ENCODE measurements around the gene GPR135. TPM values are rescaled to one million over a fixed set of nuclear protein-coding genes. Genes with fewer than 3 reads are reported as not detected.

The GPR135 gene
- total and polyA plus RNA-seq, 10 of the 15 experiments (the other 5 are each of a cell fraction or from before 2014, with no cell fraction given): 0.11 to 1.1 (median 0.86) TPM

GRCh38 chr14:59454139-59454538 lies 11.0 kb downstream of the GPR135 start:
- H2AFZ ChIP-seq (ENCODE audit: control insufficient read depth, low read depth, low read length): no peak overlapping the region

GRCh38 chr14:59451849-59452248 lies 13.3 kb downstream of the GPR135 start:
- no peak for FAIRE-seq
- Histone ChIP-seq H3K4me2 (ENCODE audit: control insufficient read depth, insufficient read depth) (no peak overlapping the region), H4K20me1 (ENCODE audit: control insufficient read depth, insufficient read depth) (no peaks in the 10 kb centered on the region), H3K27me3 (replicated peaks in 1 of 2; ENCODE audit: control insufficient read depth in 2 of 2, insufficient read depth in 2 of 2, low read length in 1 of 2) (no peaks in the 10 kb centered on the region), H3K4me1 (ENCODE audit: control insufficient read depth, insufficient read depth, low read length) (no peaks in the 10 kb centered on the region), H3K27ac (ENCODE audit: control insufficient read depth, insufficient read depth) (no peak overlapping the region), H3K36me3 (ENCODE audit: control insufficient read depth in 2 of 2, insufficient read depth in 2 of 2, low read length in 1 of 2) (no peaks in the 10 kb centered on the region), H3K79me2 (ENCODE audit: control insufficient read depth, insufficient read depth, low read length) (no peaks in the 10 kb centered on the region), H3K9me3 (replicated peaks; ENCODE audit: control insufficient read depth, insufficient read depth, low read length) (no peaks in the 10 kb centered on the region), H2AFZ (ENCODE audit: control insufficient read depth, low read depth, low read length) (no peak overlapping the region), H3K4me3 (no peak overlapping the region), H3K9ac (ENCODE audit: control insufficient read depth, insufficient read depth, low read length) (no peak overlapping the region)
- BruUV-seq (replicated peaks): no TSS peak
- ChIA-PET RAD21 (ENCODE audit: unreplicated experiment) (no interaction called here), POLR2A (no interaction called here), SMC1A (ENCODE audit: uncharacterized antibody, unreplicated experiment) (interaction anchor here (0.7 to 1.6 kb wide), 5 partner anchors 9 to 431 kb away, joined by 3 to 4 read pairs (median 3); no protein-coding TSS in a partner anchor), CTCF (interaction anchor here (0.9 to 1.8 kb wide), 7 partner anchors 48 to 327 kb away, joined by 3 to 5 read pairs (median 3); partner anchors contain the start of gene CCDC175)
- intact Hi-C loops (cut with micrococcal nuclease; ENCODE audit: unreplicated experiment): no loop called here
- TF ChIP-seq ATF3 (IDR thresholded peaks at IDR 0.05; ENCODE audit: borderline replicate concordance, extremely low read depth, low read depth, low read length) (no peak), HCFC1 (IDR thresholded peaks at IDR 0.05; ENCODE audit: low read length) (no peak), MXI1 (IDR thresholded peaks at IDR 0.05; ENCODE audit: low read depth, low read length) (no peak), LARP7 (IDR thresholded peaks at IDR 0.05) (no peak), USF2 (IDR thresholded peaks at IDR 0.05; ENCODE audit: borderline replicate concordance, low read depth, low read length) (no peak), CEBPB (IDR thresholded peaks at IDR 0.05; ENCODE audit: borderline replicate concordance in 1 of 2, low read depth in 2 of 2, low read length in 2 of 2) (no peak), RAD51 (IDR thresholded peaks at IDR 0.05) (no peak), NFYB (IDR thresholded peaks at IDR 0.05; ENCODE audit: insufficient read depth, low read depth, low read length) (no peak), SREBF1 (IDR thresholded peaks at IDR 0.05; ENCODE audit: low read length) (no peak), TCF7 (IDR thresholded peaks at IDR 0.05; ENCODE audit: borderline replicate concordance) (no peak), TCF12 (IDR thresholded peaks at IDR 0.05; ENCODE audit: low read depth, low read length) (no peak), CBFB (IDR thresholded peaks at IDR 0.05; ENCODE audit: low read depth) (no peak), HDAC2 (IDR thresholded peaks at IDR 0.05) (no peak), HDGF (IDR thresholded peaks at IDR 0.05) (no peak)
- DNase-seq (ENCODE audit: low read depth, low spot score): no peak
- no peak for ATAC-seq
- WGBS (ENCODE audit: insufficient coverage, insufficient replicate concordance, low lambda C conversion rate, missing lambda C conversion rate): 100% methylated on average over 1 of the region's 1 CpG
- in situ Hi-C loops (cut with MboI): no loop called here

More at GRCh38 chr14:59454139-59454538, 11.0 kb downstream of the GPR135 start:
- intact Hi-C loops (cut with micrococcal nuclease; ENCODE audit: unreplicated experiment) (no loop called here), in situ Hi-C loops (cut with MboI) (no loop called here)
- Histone ChIP-seq H3K27me3 (replicated peaks in 1 of 2; ENCODE audit: control insufficient read depth in 2 of 2, insufficient read depth in 2 of 2, low read length in 1 of 2) (no peaks in the 10 kb centered on the region), H3K4me1 (ENCODE audit: control insufficient read depth, insufficient read depth, low read length) (no peaks in the 10 kb centered on the region), H3K4me3 (no peak overlapping the region), H4K20me1 (ENCODE audit: control insufficient read depth, insufficient read depth) (no peaks in the 10 kb centered on the region), H3K4me2 (ENCODE audit: control insufficient read depth, insufficient read depth) (no peak overlapping the region), H3K9me3 (replicated peaks; ENCODE audit: control insufficient read depth, insufficient read depth, low read length) (no peaks in the 10 kb centered on the region), H3K36me3 (ENCODE audit: control insufficient read depth in 2 of 2, insufficient read depth in 2 of 2, low read length in 1 of 2) (no peaks in the 10 kb centered on the region), H3K27ac (ENCODE audit: control insufficient read depth, insufficient read depth) (no peak overlapping the region), H3K9ac (ENCODE audit: control insufficient read depth, insufficient read depth, low read length) (no peak overlapping the region), H3K79me2 (ENCODE audit: control insufficient read depth, insufficient read depth, low read length) (no peaks in the 10 kb centered on the region)
- POLR2A ChIA-PET: no interaction called here
- CTCF ChIA-PET: interaction anchor here (1.2 to 1.4 kb wide), 2 partner anchors 9 to 329 kb away, joined by 3 read pairs; no protein-coding TSS in a partner anchor
- no TSS peak for BruUV-seq (replicated peaks)
- RAD21 ChIA-PET (ENCODE audit: unreplicated experiment): interaction anchor here (0.6 kb wide), 1 partner anchor 58 kb away, joined by 3 read pairs; no protein-coding TSS in a partner anchor
- SMC1A ChIA-PET (ENCODE audit: uncharacterized antibody, unreplicated experiment): no interaction called here
- TF ChIP-seq ZBED1 (IDR thresholded peaks at IDR 0.05; ENCODE audit: borderline replicate concordance) (no peak), GABPA (IDR thresholded peaks at IDR 0.05; ENCODE audit: low read depth) (no peak), MEF2A (IDR thresholded peaks at IDR 0.05; ENCODE audit: insufficient read depth, low read depth, low read length) (no peak), NR2F1 (conservative IDR thresholded peaks at IDR 0.05) (no peak), NFYA (IDR thresholded peaks at IDR 0.05; ENCODE audit: borderline replicate concordance, low read depth, low read length) (no peak), CBX3 (IDR thresholded peaks at IDR 0.05; ENCODE audit: borderline replicate concordance, low read depth) (no peak), MTA2 (IDR thresholded peaks at IDR 0.05; ENCODE audit: low read depth) (no peak)
- FAIRE-seq: no peak
- DNase-seq (ENCODE audit: low read depth, low spot score): no peak
- no peak for ATAC-seq
- 45% methylated on average over 2 of the region's 2 CpGs for WGBS (ENCODE audit: insufficient coverage, insufficient replicate concordance, low lambda C conversion rate, missing lambda C conversion rate)

Data from GM12878 (cell line).